Measurements from ENCODE around the gene PCDHGA8.

Gene PCDHGA8

GRCh38 chr5:141351591-141351990, 40.8 kb upstream of the PCDHGA8 start:
- Histone ChIP-seq H3K9me2 (ENCODE audit: low read depth, low read length) (no peaks in the 10 kb centered on the region), H3K79me2 (ENCODE audit: insufficient read depth, low read length) (no peaks in the 10 kb centered on the region), H3K27me3 (ENCODE audit: insufficient read depth, low read length) (no peaks in the 10 kb centered on the region), H3K9me3 (ENCODE audit: low read length) (peaks cover 23% of the 10 kb centered on the region), H3K4me3 (ENCODE audit: low read depth, low read length, poor library complexity, severe bottlenecking) (no peak overlapping the region), H3K4me1 (ENCODE audit: insufficient read depth, low read length, severe bottlenecking) (peaks cover 6% of the 10 kb centered on the region), H3K9ac (ENCODE audit: low read length) (no peak overlapping the region), H4K20me1 (ENCODE audit: insufficient read depth, low read length) (no peaks in the 10 kb centered on the region), H3K36me3 (ENCODE audit: insufficient read depth, low read length) (peaks cover 23% of the 10 kb centered on the region), H3F3A (ENCODE audit: insufficient read depth, low read length) (no peaks in the 10 kb centered on the region), H3K4me2 (ENCODE audit: low read length) (no peak overlapping the region), H2AFZ (ENCODE audit: low read length) (no peak overlapping the region), H3K27ac (ENCODE audit: low read depth, low read length, poor library complexity, severe bottlenecking) (no peak overlapping the region)
- no peak for TF ChIP-seq EZH2 (IDR thresholded peaks at IDR 0.05; ENCODE audit: borderline replicate concordance, low read length)
- TF ChIP-seq CTCF (IDR thresholded peaks at IDR 0.05; ENCODE audit: low read length) = no peak

GRCh38 chr5:141354900-141355469, 37.4 kb upstream of the PCDHGA8 start, which contains the start of gene PCDHGA4:
Gene PCDHGA4 (plus strand): TSS chr5:141355021. CDS start chr5:141355108, 87 bp downstream.
- Histone ChIP-seq H3K4me2 (ENCODE audit: low read length) (peak within 1 kb of the TSS; percentile 33; the same call in 1 of the 2 replicates), H3K4me1 (ENCODE audit: insufficient read depth, low read length, severe bottlenecking) (peaks cover 6% of the 10 kb centered on the region), H3K79me2 (ENCODE audit: insufficient read depth, low read length) (no peaks in the 10 kb centered on the region), H3F3A (ENCODE audit: insufficient read depth, low read length) (no peaks in the 10 kb centered on the region), H3K9me3 (ENCODE audit: low read length) (peaks cover 38% of the 10 kb centered on the region), H3K27me3 (ENCODE audit: insufficient read depth, low read length) (no peaks in the 10 kb centered on the region), H3K36me3 (ENCODE audit: insufficient read depth, low read length) (peaks cover 23% of the 10 kb centered on the region), H4K20me1 (ENCODE audit: insufficient read depth, low read length) (no peaks in the 10 kb centered on the region), H3K4me3 (ENCODE audit: low read depth, low read length, poor library complexity, severe bottlenecking) (peak within 1 kb of the TSS; percentile 47), H3K27ac (ENCODE audit: low read depth, low read length, poor library complexity, severe bottlenecking) (no peak within 1 kb of the TSS), H2AFZ (ENCODE audit: low read length) (no peak within 1 kb of the TSS), H3K9ac (ENCODE audit: low read length) (no peak within 1 kb of the TSS), H3K9me2 (ENCODE audit: low read depth, low read length) (no peaks in the 10 kb centered on the region)
- no peak for TF ChIP-seq EZH2 (IDR thresholded peaks at IDR 0.05; ENCODE audit: borderline replicate concordance, low read length)
- TF ChIP-seq CTCF (IDR thresholded peaks at IDR 0.05; ENCODE audit: low read length) = peak; percentile 48

GRCh38 chr5:141355641-141356040, 36.8 kb upstream of the PCDHGA8 start:
- H3K9ac ChIP-seq (ENCODE audit: low read length) = no peak overlapping the region
- H3K4me1 ChIP-seq (ENCODE audit: insufficient read depth, low read length, severe bottlenecking) = peaks cover 3% of the 10 kb centered on the region
- H2AFZ ChIP-seq (ENCODE audit: low read length) = no peak overlapping the region
- H4K20me1 ChIP-seq (ENCODE audit: insufficient read depth, low read length) = no peaks in the 10 kb centered on the region
- no peaks in the 10 kb centered on the region for H3K9me2 ChIP-seq (ENCODE audit: low read depth, low read length)
- no peak for TF ChIP-seq CTCF (IDR thresholded peaks at IDR 0.05; ENCODE audit: low read length)
- H3F3A ChIP-seq (ENCODE audit: insufficient read depth, low read length) = no peaks in the 10 kb centered on the region
- no peaks in the 10 kb centered on the region for H3K27me3 ChIP-seq (ENCODE audit: insufficient read depth, low read length)
- H3K4me2 ChIP-seq (ENCODE audit: low read length) = no peak overlapping the region
- no peaks in the 10 kb centered on the region for H3K79me2 ChIP-seq (ENCODE audit: insufficient read depth, low read length)
- no peak overlapping the region for H3K4me3 ChIP-seq (ENCODE audit: low read depth, low read length, poor library complexity, severe bottlenecking)
- H3K36me3 ChIP-seq (ENCODE audit: insufficient read depth, low read length) = peaks cover 21% of the 10 kb centered on the region
- H3K9me3 ChIP-seq (ENCODE audit: low read length) = peaks cover 44% of the 10 kb centered on the region
- H3K27ac ChIP-seq (ENCODE audit: low read depth, low read length, poor library complexity, severe bottlenecking) = no peak overlapping the region

Data from OCI-LY1 (cell line).